ENCODE data around the gene OR2A14.

OR2A14 gene

GRCh38 chr7:144098776-144099175 is 24.2 kb upstream of the OR2A14 start:
- no peak for TF ChIP-seq CTCF (IDR thresholded peaks at IDR 0.05; ENCODE audit: low read depth, low read length, missing control alignments)
- no peak for DNase-seq (ENCODE audit: extremely low read depth, low read depth)
- H3K4me3 ChIP-seq (replicated peaks; ENCODE audit: low read depth, low read length) = no peak overlapping the region

DNA sequence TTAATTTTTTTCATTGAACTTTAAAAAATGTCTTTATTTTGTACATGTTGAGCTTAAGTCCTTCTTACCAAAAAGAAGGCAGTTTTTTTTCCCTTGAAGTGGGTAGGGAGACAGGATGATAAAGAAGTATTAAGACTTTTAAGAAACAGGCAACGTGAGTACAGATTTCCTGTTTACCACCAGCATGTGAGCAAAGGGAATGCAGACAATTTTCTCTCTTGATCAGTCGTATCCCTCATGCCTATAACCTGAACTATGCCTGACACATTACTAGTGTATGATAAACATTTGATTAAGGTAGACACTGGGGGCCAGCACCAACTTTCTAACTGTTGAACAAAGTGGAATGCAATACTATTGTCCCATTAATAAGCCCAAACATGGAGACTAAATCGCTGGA is 22.4 kb upstream of the OR2A14 start:
- H3K4me3 ChIP-seq (replicated peaks; ENCODE audit: low read depth, low read length) = no peak overlapping the region
- no peak for DNase-seq (ENCODE audit: extremely low read depth, low read depth)
- TF ChIP-seq CTCF (IDR thresholded peaks at IDR 0.05; ENCODE audit: low read depth, low read length, missing control alignments) = no peak

DNA sequence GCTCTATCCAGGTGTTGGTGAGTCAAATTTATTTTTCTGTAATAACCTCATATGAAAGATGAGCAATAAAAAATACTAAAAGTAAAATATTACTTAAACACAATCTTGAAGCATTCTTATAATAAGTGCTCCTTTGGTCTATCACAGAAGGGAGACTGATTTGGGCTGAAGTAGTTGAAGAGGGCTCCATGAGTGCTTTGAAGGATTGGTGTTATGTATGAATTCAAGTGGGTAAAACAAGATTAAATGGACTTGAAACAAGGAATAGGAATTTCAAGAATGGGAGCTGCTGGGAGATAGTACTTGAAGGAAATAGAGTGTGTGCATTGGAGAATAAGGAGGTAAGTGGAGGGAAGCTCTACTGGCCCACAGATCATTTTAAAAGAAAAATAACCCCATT is 20.9 kb upstream of the OR2A14 start:
- TF ChIP-seq CTCF (IDR thresholded peaks at IDR 0.05; ENCODE audit: low read depth, low read length, missing control alignments) = no peak
- DNase-seq (ENCODE audit: extremely low read depth, low read depth) = no peak
- H3K4me3 ChIP-seq (replicated peaks; ENCODE audit: low read depth, low read length) = no peak overlapping the region

- TF ChIP-seq CTCF (IDR thresholded peaks at IDR 0.05; ENCODE audit: low read depth, low read length, missing control alignments) = no peak
These were observed 17.8 kb upstream of the OR2A14 start for GRCh38 chr7:144105211-144105610.

DNA sequence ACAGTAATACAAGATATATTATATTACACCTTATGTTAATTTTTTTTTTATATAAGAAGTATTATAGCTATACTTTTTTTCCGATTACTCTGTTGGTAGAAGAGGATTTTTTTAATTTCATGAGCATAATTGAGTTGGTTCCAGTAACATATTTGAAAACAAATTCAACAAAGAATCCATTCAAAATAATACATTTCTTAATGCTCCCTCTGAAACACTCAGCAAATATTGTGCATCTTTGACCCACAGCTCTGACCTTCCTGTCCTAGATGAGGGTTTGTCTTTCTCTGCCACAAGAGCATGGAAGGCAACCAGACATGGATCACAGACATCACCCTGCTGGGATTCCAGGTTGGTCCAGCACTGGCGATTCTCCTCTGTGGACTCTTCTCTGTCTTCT is 13.7 kb upstream of the OR2A14 start, which contains the start of gene OR2A2:
Gene OR2A2 (plus strand): TSS at position 301 of the 400 bp plus-strand sequence. CDS start 0 bp downstream, at position 301.
- no peak within 1 kb of the TSS for H3K4me3 ChIP-seq (replicated peaks; ENCODE audit: low read depth, low read length)
- no peak for TF ChIP-seq CTCF (IDR thresholded peaks at IDR 0.05; ENCODE audit: low read depth, low read length, missing control alignments)
- no peak for DNase-seq (ENCODE audit: extremely low read depth, low read depth)

More at GRCh38 chr7:144105211-144105610, 17.8 kb upstream of the OR2A14 start:
- H3K4me3 ChIP-seq (replicated peaks; ENCODE audit: low read depth, low read length) = no peak overlapping the region
- no peak for DNase-seq (ENCODE audit: extremely low read depth, low read depth)

DNA sequence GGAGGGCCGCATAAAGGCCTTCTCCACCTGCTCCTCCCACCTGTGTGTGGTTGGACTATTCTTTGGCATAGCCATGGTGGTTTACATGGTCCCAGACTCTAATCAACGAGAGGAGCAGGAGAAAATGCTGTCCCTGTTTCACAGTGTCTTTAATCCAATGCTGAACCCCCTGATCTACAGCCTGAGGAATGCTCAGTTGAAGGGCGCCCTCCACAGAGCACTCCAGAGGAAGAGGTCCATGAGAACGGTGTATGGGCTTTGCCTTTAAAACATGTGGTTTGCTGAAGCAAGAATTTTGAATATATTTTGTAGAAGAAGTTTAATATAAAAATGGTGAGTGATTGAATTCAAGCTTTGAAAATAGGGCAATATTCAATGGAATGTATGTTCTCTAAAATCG is 12.7 kb upstream of the OR2A14 start:
- TF ChIP-seq CTCF (IDR thresholded peaks at IDR 0.05; ENCODE audit: low read depth, low read length, missing control alignments) = no peak
- DNase-seq (ENCODE audit: extremely low read depth, low read depth) = no peak
- no peak overlapping the region for H3K4me3 ChIP-seq (replicated peaks; ENCODE audit: low read depth, low read length)

DNA sequence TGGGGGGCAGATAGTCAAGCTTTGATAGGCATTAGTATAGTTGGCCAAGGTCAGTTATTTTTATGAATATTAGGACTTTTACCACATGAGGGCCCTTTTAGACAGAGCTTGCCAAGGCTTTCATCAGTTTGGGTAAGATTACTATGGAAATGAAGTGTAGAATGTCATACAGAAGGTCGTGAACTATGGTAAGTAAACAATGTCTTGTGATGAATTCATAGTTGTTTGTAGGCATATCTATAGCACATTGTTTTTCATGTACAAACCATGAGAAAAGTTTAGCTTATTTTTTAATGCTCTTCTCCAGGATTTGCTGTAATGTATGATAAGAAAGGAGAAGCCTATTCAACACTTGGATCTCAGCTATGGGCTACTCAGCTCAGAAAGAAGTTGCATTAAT is 9.3 kb upstream of the OR2A14 start:
- no peak overlapping the region for H3K4me3 ChIP-seq (replicated peaks; ENCODE audit: low read depth, low read length)
- TF ChIP-seq CTCF (IDR thresholded peaks at IDR 0.05; ENCODE audit: low read depth, low read length, missing control alignments) = no peak
- no peak for DNase-seq (ENCODE audit: extremely low read depth, low read depth)

Data from HFF-Myc (cell line).